ENCODE data around the gene ISCA1. TPM values are rescaled to one million over a fixed set of nuclear protein-coding genes. Genes with fewer than 3 reads are reported as not detected.

ISCA1 gene
- polyA plus RNA-seq, 1 donor from 2014 or later: 141 TPM

DNA sequence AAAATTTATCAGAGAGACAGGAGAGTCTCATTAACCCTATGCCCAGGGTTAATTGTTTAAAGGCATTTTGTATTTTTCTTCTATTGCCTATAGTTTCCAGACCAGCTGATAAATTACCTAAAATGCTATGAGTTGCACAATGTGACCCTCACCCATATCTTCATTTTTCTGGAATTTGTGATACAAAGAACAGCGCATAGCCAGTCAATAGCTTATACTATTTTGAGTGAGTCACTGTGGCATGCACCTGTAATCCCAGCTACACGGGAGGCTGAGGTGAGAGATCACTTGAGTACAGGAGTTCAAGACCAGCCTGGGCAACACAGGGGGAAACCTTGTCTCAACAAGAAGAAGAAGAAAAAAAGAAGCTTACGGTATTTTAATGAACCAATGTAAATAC is 25.7 kb downstream of the ISCA1 start:
- Histone ChIP-seq H3K9me3 (ENCODE audit: low read length) (no peaks in the 10 kb centered on the region), H3K9ac (ENCODE audit: low read length) (no peak overlapping the region), H3K79me2 (replicated peaks; ENCODE audit: insufficient read depth, low read length) (no peaks in the 10 kb centered on the region), H3K27me3 (ENCODE audit: insufficient read depth, low read depth, low read length) (no peaks in the 10 kb centered on the region), H3K4me3 (ENCODE audit: low read length) (no peak overlapping the region), H3K4me2 (ENCODE audit: low read length) (no peak overlapping the region), H3K9me2 (ENCODE audit: insufficient read depth, low read length) (no peaks in the 10 kb centered on the region), H3K36me3 (ENCODE audit: insufficient read depth, low read length) (no peaks in the 10 kb centered on the region), H2AFZ (ENCODE audit: low read depth, low read length) (no peak overlapping the region), H3F3A (ENCODE audit: insufficient read depth, low read length, poor library complexity, severe bottlenecking) (no peaks in the 10 kb centered on the region), H4K20me1 (ENCODE audit: insufficient read depth) (no peaks in the 10 kb centered on the region), H3K27ac (ENCODE audit: low read length) (no peak overlapping the region)
- no peak for TF ChIP-seq EZH2 (IDR thresholded peaks at IDR 0.05; ENCODE audit: borderline replicate concordance, insufficient read depth, low read length, poor library complexity, severe bottlenecking)
- TF ChIP-seq, protein P1, sequence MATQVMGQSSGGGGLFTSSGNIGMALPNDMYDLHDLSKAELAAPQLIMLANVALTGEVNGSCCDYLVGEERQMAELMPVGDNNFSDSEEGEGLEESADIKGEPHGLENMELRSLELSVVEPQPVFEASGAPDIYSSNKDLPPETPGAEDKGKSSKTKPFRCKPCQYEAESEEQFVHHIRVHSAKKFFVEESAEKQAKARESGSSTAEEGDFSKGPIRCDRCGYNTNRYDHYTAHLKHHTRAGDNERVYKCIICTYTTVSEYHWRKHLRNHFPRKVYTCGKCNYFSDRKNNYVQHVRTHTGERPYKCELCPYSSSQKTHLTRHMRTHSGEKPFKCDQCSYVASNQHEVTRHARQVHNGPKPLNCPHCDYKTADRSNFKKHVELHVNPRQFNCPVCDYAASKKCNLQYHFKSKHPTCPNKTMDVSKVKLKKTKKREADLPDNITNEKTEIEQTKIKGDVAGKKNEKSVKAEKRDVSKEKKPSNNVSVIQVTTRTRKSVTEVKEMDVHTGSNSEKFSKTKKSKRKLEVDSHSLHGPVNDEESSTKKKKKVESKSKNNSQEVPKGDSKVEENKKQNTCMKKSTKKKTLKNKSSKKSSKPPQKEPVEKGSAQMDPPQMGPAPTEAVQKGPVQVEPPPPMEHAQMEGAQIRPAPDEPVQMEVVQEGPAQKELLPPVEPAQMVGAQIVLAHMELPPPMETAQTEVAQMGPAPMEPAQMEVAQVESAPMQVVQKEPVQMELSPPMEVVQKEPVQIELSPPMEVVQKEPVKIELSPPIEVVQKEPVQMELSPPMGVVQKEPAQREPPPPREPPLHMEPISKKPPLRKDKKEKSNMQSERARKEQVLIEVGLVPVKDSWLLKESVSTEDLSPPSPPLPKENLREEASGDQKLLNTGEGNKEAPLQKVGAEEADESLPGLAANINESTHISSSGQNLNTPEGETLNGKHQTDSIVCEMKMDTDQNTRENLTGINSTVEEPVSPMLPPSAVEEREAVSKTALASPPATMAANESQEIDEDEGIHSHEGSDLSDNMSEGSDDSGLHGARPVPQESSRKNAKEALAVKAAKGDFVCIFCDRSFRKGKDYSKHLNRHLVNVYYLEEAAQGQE (IDR thresholded peaks at IDR 0.05; ENCODE audit: borderline replicate concordance): no peak
- TF ChIP-seq RAD21 (conservative IDR thresholded peaks at IDR 0.05): no peak
- no peak for TF ChIP-seq SMC3 (conservative IDR thresholded peaks at IDR 0.05; ENCODE audit: poor library complexity)
- no peak for TF ChIP-seq TAF1 (IDR thresholded peaks at IDR 0.05; ENCODE audit: low read depth)
- no peak for TF ChIP-seq EP300 (conservative IDR thresholded peaks at IDR 0.05; ENCODE audit: poor library complexity, severe bottlenecking)
- TF ChIP-seq POLR2AphosphoS5 (IDR thresholded peaks at IDR 0.05): no peak
- TF ChIP-seq MXI1 (conservative IDR thresholded peaks at IDR 0.05; ENCODE audit: poor library complexity, severe bottlenecking): no peak
- TF ChIP-seq, protein P2, sequence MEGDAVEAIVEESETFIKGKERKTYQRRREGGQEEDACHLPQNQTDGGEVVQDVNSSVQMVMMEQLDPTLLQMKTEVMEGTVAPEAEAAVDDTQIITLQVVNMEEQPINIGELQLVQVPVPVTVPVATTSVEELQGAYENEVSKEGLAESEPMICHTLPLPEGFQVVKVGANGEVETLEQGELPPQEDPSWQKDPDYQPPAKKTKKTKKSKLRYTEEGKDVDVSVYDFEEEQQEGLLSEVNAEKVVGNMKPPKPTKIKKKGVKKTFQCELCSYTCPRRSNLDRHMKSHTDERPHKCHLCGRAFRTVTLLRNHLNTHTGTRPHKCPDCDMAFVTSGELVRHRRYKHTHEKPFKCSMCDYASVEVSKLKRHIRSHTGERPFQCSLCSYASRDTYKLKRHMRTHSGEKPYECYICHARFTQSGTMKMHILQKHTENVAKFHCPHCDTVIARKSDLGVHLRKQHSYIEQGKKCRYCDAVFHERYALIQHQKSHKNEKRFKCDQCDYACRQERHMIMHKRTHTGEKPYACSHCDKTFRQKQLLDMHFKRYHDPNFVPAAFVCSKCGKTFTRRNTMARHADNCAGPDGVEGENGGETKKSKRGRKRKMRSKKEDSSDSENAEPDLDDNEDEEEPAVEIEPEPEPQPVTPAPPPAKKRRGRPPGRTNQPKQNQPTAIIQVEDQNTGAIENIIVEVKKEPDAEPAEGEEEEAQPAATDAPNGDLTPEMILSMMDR (IDR thresholded peaks at IDR 0.05; ENCODE audit: poor library complexity, severe bottlenecking): no peak

DNA sequence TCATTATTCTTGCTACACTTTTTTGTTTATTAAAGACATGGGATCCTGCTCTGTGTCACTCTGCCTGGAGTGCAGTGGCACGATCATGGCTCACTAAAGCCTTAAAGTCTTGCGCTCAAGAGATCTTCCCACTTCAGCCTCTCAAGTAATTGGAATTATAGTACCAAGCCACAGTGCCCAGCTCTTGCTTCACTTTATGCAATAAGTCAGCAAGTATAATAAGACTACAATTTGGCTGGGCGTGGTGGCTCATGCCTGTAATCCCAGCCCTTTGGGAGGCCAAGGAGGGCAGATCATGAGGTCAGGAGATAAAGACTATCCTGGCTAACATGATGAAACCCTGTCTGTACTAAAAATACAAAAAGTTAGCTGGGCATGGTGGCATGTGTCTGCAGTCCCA is 28.8 kb downstream of the ISCA1 start:
- Histone ChIP-seq H3K9me2 (ENCODE audit: insufficient read depth, low read length) (no peaks in the 10 kb centered on the region), H3F3A (ENCODE audit: insufficient read depth, low read length, poor library complexity, severe bottlenecking) (no peaks in the 10 kb centered on the region), H3K27ac (ENCODE audit: low read length) (no peak overlapping the region), H3K27me3 (ENCODE audit: insufficient read depth, low read depth, low read length) (no peaks in the 10 kb centered on the region), H3K79me2 (replicated peaks; ENCODE audit: insufficient read depth, low read length) (no peaks in the 10 kb centered on the region), H4K20me1 (ENCODE audit: insufficient read depth) (no peaks in the 10 kb centered on the region), H3K9ac (ENCODE audit: low read length) (no peak overlapping the region), H3K4me2 (ENCODE audit: low read length) (no peak overlapping the region), H3K9me3 (ENCODE audit: low read length) (no peaks in the 10 kb centered on the region), H3K4me3 (ENCODE audit: low read length) (no peak overlapping the region), H3K36me3 (ENCODE audit: insufficient read depth, low read length) (no peaks in the 10 kb centered on the region), H2AFZ (ENCODE audit: low read depth, low read length) (no peak overlapping the region)
- TF ChIP-seq POLR2AphosphoS5 (IDR thresholded peaks at IDR 0.05): no peak
- TF ChIP-seq MXI1 (conservative IDR thresholded peaks at IDR 0.05; ENCODE audit: poor library complexity, severe bottlenecking): no peak
- TF ChIP-seq, protein P1 (IDR thresholded peaks at IDR 0.05; ENCODE audit: borderline replicate concordance): no peak
- TF ChIP-seq RAD21 (conservative IDR thresholded peaks at IDR 0.05): no peak
- TF ChIP-seq, protein P2 (IDR thresholded peaks at IDR 0.05; ENCODE audit: poor library complexity, severe bottlenecking): no peak
- no peak for TF ChIP-seq SMC3 (conservative IDR thresholded peaks at IDR 0.05; ENCODE audit: poor library complexity)
- TF ChIP-seq EZH2 (IDR thresholded peaks at IDR 0.05; ENCODE audit: borderline replicate concordance, insufficient read depth, low read length, poor library complexity, severe bottlenecking): no peak
- TF ChIP-seq TAF1 (IDR thresholded peaks at IDR 0.05; ENCODE audit: low read depth): no peak
- no peak for TF ChIP-seq EP300 (conservative IDR thresholded peaks at IDR 0.05; ENCODE audit: poor library complexity, severe bottlenecking)

Measured in neural cell (in vitro differentiated cells).